BLaER1 treated with 17β-estradiol and CSF1 and Interleukin-3, amounts not matched to agents 10 nM and 100 nM (cell line): ENCODE results near the gene RAB17.

ENCODE experiments used
- H3K27ac ChIP-seq, 11 experiments: shearing (Covaris generic); formaldehyde crosslinking; 2 replicates each; pipeline ENCODE4 v1.8.1; 2022
- H3K27me3 ChIP-seq, 11 experiments: shearing (Covaris generic); formaldehyde crosslinking; 2 replicates each; pipeline ENCODE4 v1.8.1; 2022
- H3K36me3 ChIP-seq, 11 experiments: shearing (Covaris generic); formaldehyde crosslinking; 2 replicates each; pipeline ENCODE4 v1.8.1; 2022
- H3K4me1 ChIP-seq, 10 experiments: shearing (Covaris generic); formaldehyde crosslinking; 2 replicates each; pipeline ENCODE4 v1.8.1; 2022
- H3K4me2 ChIP-seq, 11 experiments: shearing (Covaris generic); formaldehyde crosslinking; 2 replicates each; pipeline ENCODE4 v1.8.1; 2022
- H3K4me3 ChIP-seq, 10 experiments: shearing (Covaris generic); formaldehyde crosslinking; 2 replicates each; pipeline ENCODE4 v1.8.1; 2022
- H3K9ac ChIP-seq, 11 experiments: shearing (Covaris generic); formaldehyde crosslinking; 2 replicates each; pipeline ENCODE4 v1.8.1; 2022
- H3K9me3 ChIP-seq, 11 experiments: shearing (Covaris generic); formaldehyde crosslinking; replicated peaks in 1 of 11; 2 replicates each; pipeline ENCODE4 v1.8.1; 2022
- H4K20me1 ChIP-seq, 11 experiments: shearing (Covaris generic); formaldehyde crosslinking; 2 replicates each; pipeline ENCODE4 v1.8.1; 2022
- Cebpa-rat ChIP-seq, 11 experiments: shearing (Covaris generic); IDR thresholded peaks; 2 replicates each; pipeline ENCODE4 v1.8.1; 2022

Gene RAB17

DNA sequence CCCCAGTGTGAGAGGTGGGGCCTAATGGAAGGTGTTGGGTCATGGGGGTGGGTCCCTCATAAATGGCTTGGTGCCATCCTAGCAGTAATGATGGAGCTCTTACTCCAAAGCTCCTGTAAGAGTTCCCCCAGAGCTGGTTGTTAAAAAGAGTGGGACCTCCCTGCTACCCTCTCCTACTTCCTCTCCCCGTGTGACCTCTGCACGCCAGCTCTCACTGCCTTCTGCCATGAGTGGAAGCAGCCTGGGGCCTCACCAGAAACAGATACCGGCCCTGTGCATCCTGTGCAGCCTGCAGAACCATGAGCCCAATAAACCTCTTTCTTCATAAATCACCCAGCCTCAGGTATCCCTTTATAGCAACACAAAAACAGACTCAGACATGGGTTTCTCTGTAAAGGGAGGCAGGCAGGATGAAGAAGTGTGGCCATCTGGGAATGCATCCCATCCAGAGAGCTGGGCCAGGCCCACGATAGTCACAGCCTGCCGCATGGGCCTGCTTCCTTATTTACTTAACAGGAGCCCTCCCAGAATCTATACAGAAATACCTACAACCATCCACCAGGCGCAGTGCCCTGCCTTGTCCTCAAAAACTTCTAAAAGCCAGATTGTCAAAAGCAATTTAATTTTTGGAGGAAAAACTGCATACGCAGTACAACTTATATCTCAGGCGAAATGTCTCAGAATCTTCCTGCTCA lies 16.7 kb downstream of the RAB17 start:
- peak overlapping the region in 1 of 11 experiments; percentile 19; a peak in 1 of 22 replicates for H3K27ac ChIP-seq
- H4K20me1 ChIP-seq, result peaks cover 0 to 25% (median 0%) of the 10 kb centered on the region in 11 experiments; a peak in 1 of 22 replicates
- TF ChIP-seq Cebpa-rat (IDR thresholded peaks at IDR 0.05), result no peak
- peak overlapping the region in 10 of 11 experiments; percentile 18 to 59 (median 32); a peak in 16 of 22 replicates for H3K4me2 ChIP-seq
- H3K36me3 ChIP-seq, result peaks cover 7 to 43% (median 25%) of the 10 kb centered on the region in 11 experiments; a peak in 19 of 22 replicates
- 0 out of 22 replicates have a peak overlapping the region, but pooled peaks of 2 of the 11 experiments have one; percentile 9 to 17 for H3K9ac ChIP-seq
- no peak overlapping the region for H3K4me3 ChIP-seq
- 0 out of 22 replicates have a peak, but pooled peaks cover 0 to 3% (median 0%) of the 10 kb centered on the region in 11 experiments for H3K9me3 ChIP-seq
- H3K4me1 ChIP-seq, result peaks cover 31 to 52% (median 42%) of the 10 kb centered on the region in 10 experiments
- no peaks in the 10 kb centered on the region for H3K27me3 ChIP-seq

- Histone ChIP-seq H3K27me3 (no peaks in the 10 kb centered on the region), H3K4me2 (peak overlapping the region in 6 of 11 experiments; percentile 0 to 40 (median 9); a peak in 7 of 22 replicates), H3K9ac (peak overlapping the region in 6 of 11 experiments; percentile 1 to 60 (median 6); a peak in 4 of 22 replicates), H3K4me1 (peaks cover 31 to 52% (median 42%) of the 10 kb centered on the region in 10 experiments), H3K4me3 (no peak overlapping the region), H3K27ac (peak overlapping the region in 3 of 11 experiments; percentile 23 to 37 (median 31); a peak in 5 of 22 replicates), H3K36me3 (peaks cover 7 to 33% (median 17%) of the 10 kb centered on the region in 11 experiments; a peak in 18 of 22 replicates), H4K20me1 (peaks cover 0 to 14% (median 0%) of the 10 kb centered on the region in 11 experiments; a peak in 1 of 22 replicates), H3K9me3 (0 out of 22 replicates have a peak, but pooled peaks cover 0 to 3% (median 0%) of the 10 kb centered on the region in 11 experiments)
- TF ChIP-seq Cebpa-rat (IDR thresholded peaks at IDR 0.05), result no peak
Observed at GRCh38 chr2:237572742-237573101, 17.8 kb downstream of the RAB17 start.

GRCh38 chr2:237572021-237572741 lies 18.4 kb downstream of the RAB17 start:
- Histone ChIP-seq H3K27me3 (no peaks in the 10 kb centered on the region), H3K9me3 (0 out of 22 replicates have a peak, but pooled peaks cover 0 to 3% (median 0%) of the 10 kb centered on the region in 11 experiments), H3K4me2 (peak overlapping the region in 7 of 11 experiments; percentile 0 to 40 (median 18); a peak in 10 of 22 replicates), H3K9ac (peak overlapping the region in 6 of 11 experiments; percentile 1 to 60 (median 6); a peak in 4 of 22 replicates), H3K27ac (peak overlapping the region in 3 of 11 experiments; percentile 23 to 37 (median 31); a peak in 5 of 22 replicates), H3K4me1 (peaks cover 31 to 55% (median 44%) of the 10 kb centered on the region in 10 experiments), H4K20me1 (peaks cover 0 to 13% (median 0%) of the 10 kb centered on the region in 11 experiments; a peak in 1 of 22 replicates), H3K4me3 (no peak overlapping the region), H3K36me3 (peaks cover 6 to 28% (median 12%) of the 10 kb centered on the region in 11 experiments; a peak in 18 of 22 replicates)
- TF ChIP-seq Cebpa-rat (IDR thresholded peaks at IDR 0.05), result no peak

DNA sequence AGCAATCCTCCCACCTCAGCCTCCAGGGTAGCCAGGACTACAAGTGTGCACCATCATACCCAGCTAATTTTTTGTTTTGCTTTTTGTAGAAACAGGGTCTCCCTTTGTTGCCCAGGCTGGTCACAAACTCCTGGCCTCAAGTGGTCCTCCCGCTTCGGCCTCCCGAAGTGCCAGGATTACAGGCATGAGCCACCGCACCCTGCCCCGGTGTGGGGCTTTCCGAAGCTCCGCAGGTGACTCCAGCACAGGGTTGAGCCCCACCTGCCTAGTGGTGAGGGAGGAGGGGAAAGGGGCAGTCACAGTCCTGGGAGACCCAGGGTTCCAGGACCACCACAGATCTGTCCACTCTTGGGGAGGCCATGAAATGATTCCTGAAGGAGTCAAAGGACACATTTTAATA lies 19.0 kb downstream of the RAB17 start:
- no peak overlapping the region for H3K9ac ChIP-seq
- peaks cover 0 to 13% (median 0%) of the 10 kb centered on the region in 11 experiments; a peak in 1 of 22 replicates for H4K20me1 ChIP-seq
- 0 out of 22 replicates have a peak, but pooled peaks cover 0 to 3% (median 0%) of the 10 kb centered on the region in 11 experiments for H3K9me3 ChIP-seq
- peaks cover 0 to 22% (median 5%) of the 10 kb centered on the region in 11 experiments; a peak in 12 of 22 replicates for H3K36me3 ChIP-seq
- no peak for TF ChIP-seq Cebpa-rat (IDR thresholded peaks at IDR 0.05)
- no peak overlapping the region for H3K4me3 ChIP-seq
- peak overlapping the region in 6 of 11 experiments; percentile 18 to 37 (median 26); a peak in 7 of 22 replicates for H3K4me2 ChIP-seq
- H3K27me3 ChIP-seq, result no peaks in the 10 kb centered on the region
- H3K4me1 ChIP-seq, result peaks cover 32 to 61% (median 50%) of the 10 kb centered on the region in 10 experiments
- no peak overlapping the region; a peak in 1 of 22 replicates for H3K27ac ChIP-seq

- Histone ChIP-seq H3K9ac (no peak overlapping the region; a peak in 1 of 22 replicates), H3K36me3 (peaks cover 0 to 16% (median 0%) of the 10 kb centered on the region in 11 experiments; a peak in 5 of 22 replicates), H3K27ac (no peak overlapping the region), H3K27me3 (no peaks in the 10 kb centered on the region), H4K20me1 (peaks cover 0 to 10% (median 0%) of the 10 kb centered on the region in 11 experiments; a peak in 1 of 22 replicates), H3K9me3 (0 out of 22 replicates have a peak, but pooled peaks cover 0 to 3% (median 0%) of the 10 kb centered on the region in 11 experiments), H3K4me1 (peaks cover 32 to 59% (median 52%) of the 10 kb centered on the region in 10 experiments), H3K4me3 (no peak overlapping the region), H3K4me2 (peak overlapping the region in 2 of 11 experiments; percentile 24 to 28; a peak in 4 of 22 replicates)
- TF ChIP-seq Cebpa-rat (IDR thresholded peaks at IDR 0.05), result no peak
Observed at GRCh38 chr2:237570776-237571335, 19.7 kb downstream of the RAB17 start.

DNA sequence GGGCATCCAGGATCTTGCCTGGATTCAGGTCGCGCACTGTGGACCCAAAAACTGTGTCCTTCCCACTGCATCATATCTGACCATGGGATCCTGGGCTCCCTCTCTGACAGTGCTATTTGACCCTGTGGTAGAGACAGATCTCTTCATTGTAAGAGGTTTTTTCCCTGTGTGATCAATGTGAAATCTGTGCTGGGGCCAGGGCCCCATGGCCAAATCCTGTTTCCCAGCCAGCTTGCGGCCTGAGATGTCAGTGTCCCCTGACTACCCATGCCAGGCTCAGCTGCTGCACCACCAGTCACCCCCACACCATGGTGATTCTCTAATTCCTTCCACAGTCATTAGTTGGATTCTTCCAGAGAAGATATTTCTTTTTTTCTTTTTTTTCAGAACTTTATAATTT lies 20.6 kb downstream of the RAB17 start:
- no peak overlapping the region for H3K27ac ChIP-seq
- no peaks in the 10 kb centered on the region for H3K27me3 ChIP-seq
- peaks cover 24 to 49% (median 42%) of the 10 kb centered on the region in 10 experiments for H3K4me1 ChIP-seq
- peaks cover 0 to 7% (median 0%) of the 10 kb centered on the region in 11 experiments; a peak in 1 of 22 replicates for H3K36me3 ChIP-seq
- no peak for TF ChIP-seq Cebpa-rat (IDR thresholded peaks at IDR 0.05)
- H3K4me3 ChIP-seq, result no peak overlapping the region
- 0 out of 22 replicates have a peak, but pooled peaks cover 0 to 3% (median 0%) of the 10 kb centered on the region in 11 experiments for H3K9me3 ChIP-seq
- H3K9ac ChIP-seq, result no peak overlapping the region
- 0 out of 22 replicates have a peak, but pooled peaks cover 0 to under 1% (median 0%) of the 10 kb centered on the region in 11 experiments for H4K20me1 ChIP-seq
- H3K4me2 ChIP-seq, result no peak overlapping the region

DNA sequence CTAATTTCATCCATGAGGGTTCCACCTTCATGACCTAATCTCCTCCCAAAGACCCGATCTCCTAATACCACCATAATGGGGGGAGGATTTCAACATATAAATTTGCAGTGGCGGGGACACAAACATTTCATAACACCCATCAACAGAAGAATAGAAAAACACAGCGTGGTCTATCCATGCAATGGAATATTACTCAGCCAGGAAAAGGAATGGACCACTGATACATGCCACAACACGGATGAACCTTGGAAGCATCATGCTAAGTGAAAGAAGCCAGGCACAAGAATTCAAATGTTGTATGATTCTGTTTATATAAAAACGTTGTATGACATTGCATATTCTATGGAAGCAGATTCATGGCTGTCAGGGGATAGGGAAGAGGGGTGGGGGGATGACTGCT lies 21.5 kb downstream of the RAB17 start:
- H3K4me2 ChIP-seq, result no peak overlapping the region
- no peaks in the 10 kb centered on the region; a peak in 1 of 22 replicates for H3K36me3 ChIP-seq
- no peak for TF ChIP-seq Cebpa-rat (IDR thresholded peaks at IDR 0.05)

DNA sequence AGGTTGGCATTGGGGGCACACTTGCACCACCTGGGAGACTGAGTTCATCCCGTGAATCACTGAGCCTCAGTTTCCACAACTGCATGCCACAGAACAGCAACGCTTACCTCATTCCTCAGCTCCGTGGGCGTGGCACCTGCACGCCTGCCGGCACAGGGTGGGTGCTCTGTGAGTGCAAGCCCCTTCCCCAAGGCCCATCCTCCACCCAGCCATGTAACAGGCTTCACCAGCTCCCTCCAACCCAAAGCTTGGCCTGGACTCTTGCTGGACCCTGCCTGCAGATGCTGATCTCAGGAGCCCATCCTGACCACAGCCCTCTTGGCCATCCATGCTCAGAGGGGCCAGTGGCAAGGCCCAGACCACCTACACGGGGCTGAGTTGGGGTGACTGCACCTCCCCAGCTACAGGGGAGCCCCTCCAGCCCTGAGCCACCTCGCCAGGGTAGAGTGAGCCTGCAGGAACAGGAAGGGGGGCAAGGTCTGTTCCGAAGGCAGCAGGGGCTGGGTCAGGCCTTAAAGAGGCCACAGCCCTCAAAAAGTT lies 22.3 kb downstream of the RAB17 start:
- no peak for TF ChIP-seq Cebpa-rat (IDR thresholded peaks at IDR 0.05)

More for the DNA sequence above, 21.5 kb downstream of the RAB17 start:
- no peak overlapping the region for H3K4me3 ChIP-seq
- 0 out of 22 replicates have a peak, but pooled peaks cover 0 to 3% (median 0%) of the 10 kb centered on the region in 11 experiments for H3K9me3 ChIP-seq
- H3K9ac ChIP-seq, result no peak overlapping the region
- H3K27me3 ChIP-seq, result no peaks in the 10 kb centered on the region
- no peaks in the 10 kb centered on the region for H4K20me1 ChIP-seq
- H3K4me1 ChIP-seq, result peaks cover 16 to 41% (median 34%) of the 10 kb centered on the region in 10 experiments
- H3K27ac ChIP-seq, result no peak overlapping the region

More for the DNA sequence above, 22.3 kb downstream of the RAB17 start:
- no peak overlapping the region for H3K4me3 ChIP-seq
- no peak overlapping the region for H3K4me2 ChIP-seq
- no peaks in the 10 kb centered on the region for H3K27me3 ChIP-seq
- H4K20me1 ChIP-seq, result no peaks in the 10 kb centered on the region
- H3K36me3 ChIP-seq, result no peaks in the 10 kb centered on the region; a peak in 1 of 22 replicates
- no peak overlapping the region for H3K27ac ChIP-seq
- H3K9me3 ChIP-seq, result 0 out of 22 replicates have a peak, but pooled peaks cover 0 to 3% (median 0%) of the 10 kb centered on the region in 11 experiments
- peaks cover 10 to 32% (median 27%) of the 10 kb centered on the region in 10 experiments; a peak in 17 of 20 replicates for H3K4me1 ChIP-seq
- no peak overlapping the region for H3K9ac ChIP-seq
